SU-DHL-6 (cell line): ENCODE measurements around the gene MAP3K20.

Experiments
- H2AFZ ChIP-seq: fragments of 200-600 bp; sonication (generic); 2 replicates; pipeline ENCODE4 v1.6.1; 2014; ENCODE audit warnings: low read depth, mild to moderate bottlenecking, moderate library complexity, mixed read lengths, antibody characterized with exemption, low read length; ENCODE audit not compliant: severe bottlenecking
- H3F3A ChIP-seq: fragments of 200-600 bp; shearing (Covaris generic); 2 replicates; pipeline ENCODE4 v1.6.0; 2016; ENCODE audit warnings: antibody characterized with exemption, mild to moderate bottlenecking; ENCODE audit not compliant: insufficient read depth
- H3K27ac ChIP-seq: fragments of 200-600 bp; sonication (generic); 2 replicates; pipeline ENCODE4 v1.5.1; 2016; ENCODE audit warnings: low read depth, mild to moderate bottlenecking, low read length, moderate library complexity, mixed read lengths
- H3K27me3 ChIP-seq: fragments of 200-600 bp; sonication (generic), shearing (Covaris generic); 2 replicates; pipeline ENCODE4 v1.6.0; 2014; ENCODE audit warnings: mild to moderate bottlenecking, low read length
- H3K36me3 ChIP-seq: fragments of 200-600 bp; sonication (generic); 2 replicates; pipeline ENCODE4 v1.6.1; 2014; ENCODE audit warnings: mild to moderate bottlenecking, low read length, mixed read lengths
- H3K4me2 ChIP-seq: fragments of 300-600, 200-600 bp; shearing (Covaris generic), sonication (generic); 2 replicates; pipeline ENCODE4 v1.6.0; 2014; ENCODE audit warnings: low read length, low read depth, mild to moderate bottlenecking; ENCODE audit not compliant: poor library complexity, severe bottlenecking
- H3K4me3 ChIP-seq: fragments of 200-600 bp; sonication (generic); 2 replicates; pipeline ENCODE4 v1.5.1; 2014; ENCODE audit warnings: antibody characterized with exemption, low read length, mild to moderate bottlenecking, mixed read lengths; ENCODE audit not compliant: insufficient read depth, poor library complexity, severe bottlenecking
- H3K79me2 ChIP-seq: fragments of 200-600 bp; sonication (generic); 2 replicates; pipeline ENCODE4 v1.6.1; 2014; ENCODE audit warnings: mild to moderate bottlenecking, low read length, moderate library complexity; ENCODE audit not compliant: insufficient read depth
- H3K9ac ChIP-seq: fragments of 200-600 bp; sonication (generic); 2 replicates; pipeline ENCODE4 v1.7.0; 2014; ENCODE audit warnings: mild to moderate bottlenecking, low read length
- H3K9me2 ChIP-seq: fragments of 200-600 bp; sonication (generic); replicated peaks from 2 replicates; pipeline ENCODE4 v1.6.1; 2014; ENCODE audit warnings: low read length; ENCODE audit not compliant: insufficient read depth
- H3K9me3 ChIP-seq: fragments of 200-600 bp; sonication (generic); 2 replicates; pipeline ENCODE4 v1.6.1; 2014; ENCODE audit warnings: low read length, mixed read lengths; ENCODE audit not compliant: insufficient read depth
- H4K20me1 ChIP-seq: fragments of 200-600 bp; sonication (generic); 2 replicates; pipeline ENCODE4 v1.6.1; 2014; ENCODE audit warnings: low read depth, mild to moderate bottlenecking, antibody characterized with exemption, low read length, moderate library complexity, mixed read lengths
- CTCF ChIP-seq: fragments of 200-600 bp; sonication (generic); IDR thresholded peaks from one replicate; pipeline ENCODE4 v1.5.1; 2017; ENCODE audit warnings: antibody characterized with exemption, mild to moderate bottlenecking, low read length, moderate library complexity; ENCODE audit not compliant: insufficient read depth, poor library complexity, severe bottlenecking
- EZH2phosphoT487 ChIP-seq: fragments of 200-600 bp; sonication (generic), shearing (Covaris generic); conservative IDR thresholded peaks from 2 replicates; pipeline ENCODE4 v1.6.1; 2018; ENCODE audit warnings: mild to moderate bottlenecking, antibody characterized with exemption, low read length, moderate library complexity, mixed read lengths

The MAP3K20 gene

GRCh38 chr2:173311844-173312606 is 236.4 kb downstream of the MAP3K20 start:
- no peaks in the 10 kb centered on the region for H3K79me2 ChIP-seq
- H3K9ac ChIP-seq = no peak overlapping the region
- H3K4me3 ChIP-seq = no peak overlapping the region
- no peak overlapping the region for H3K4me2 ChIP-seq
- TF ChIP-seq EZH2phosphoT487 (no peak), CTCF (no peak)
- no peaks in the 10 kb centered on the region for H3F3A ChIP-seq
- no peaks in the 10 kb centered on the region for H3K9me3 ChIP-seq
- no peaks in the 10 kb centered on the region for H3K27me3 ChIP-seq
- no peaks in the 10 kb centered on the region for H3K9me2 ChIP-seq
- H2AFZ ChIP-seq = no peak overlapping the region
- no peak overlapping the region for H3K27ac ChIP-seq
- no peaks in the 10 kb centered on the region for H3K36me3 ChIP-seq
- no peaks in the 10 kb centered on the region for H4K20me1 ChIP-seq
